AG10803 (cell line): Measurements from ENCODE around the gene NFAT5.

Source experiments
- DNase-seq: peaks from one replicate; pipeline ENCODE4 v3.0.0; 2010; ENCODE audit warnings: low read depth
- H3K4me3 ChIP-seq: 2 replicates; pipeline ENCODE4 v1.5.1; 2011; ENCODE audit warnings: mild to moderate bottlenecking, low read length, control low read depth
- CTCF ChIP-seq: conservative IDR thresholded peaks from 2 replicates; pipeline ENCODE4 v1.5.1; 2011; ENCODE audit warnings: mild to moderate bottlenecking, low read length, control low read depth, inconsistent platforms

The NFAT5 gene

GRCh38 chr16:69701452-69701851, 135.7 kb downstream of the NFAT5 start:
- no peak overlapping the region for H3K4me3 ChIP-seq
- TF ChIP-seq CTCF, result no peak
- DNase-seq, result no peak

- no peak overlapping the region for H3K4me3 ChIP-seq
- TF ChIP-seq CTCF, result no peak
- no peak for DNase-seq
These were observed 136.1 kb downstream of the NFAT5 start for GRCh38 chr16:69701866-69702265.

- H3K4me3 ChIP-seq, result no peak overlapping the region
- no peak for TF ChIP-seq CTCF
- DNase-seq, result peak; percentile 53
These were observed 137.9 kb downstream of the NFAT5 start for GRCh38 chr16:69703638-69704037.

GRCh38 chr16:69706256-69706974, 140.6 kb downstream of the NFAT5 start:
- peak; percentile 73 for DNase-seq
- TF ChIP-seq CTCF, result no peak
- H3K4me3 ChIP-seq, result no peak overlapping the region

GRCh38 chr16:69706975-69707340, 141.2 kb downstream of the NFAT5 start:
- no peak overlapping the region for H3K4me3 ChIP-seq
- no peak for TF ChIP-seq CTCF
- DNase-seq, result no peak

GRCh38 chr16:69707920-69708683, 142.3 kb downstream of the NFAT5 start:
- no peak overlapping the region for H3K4me3 ChIP-seq
- no peak for TF ChIP-seq CTCF
- DNase-seq, result no peak
